WTC11 (cell line): Measurements from ENCODE around the gene LAMA2.

Experiments used
- CTCF ChIP-seq: fragments of 200-600 bp; IDR thresholded peaks from 2 replicates; pipeline ENCODE4 v1.8.0; 2022; ENCODE audit warnings: antibody characterized with exemption
- GABPB1 ChIP-seq: sonication (generic); formaldehyde crosslinking; IDR thresholded peaks from 2 replicates; pipeline ENCODE4 v1.8.1; 2023; ENCODE audit warnings: mild to moderate bottlenecking, missing genetic modification reagents
- MXD4 ChIP-seq: fragments of 250-450 bp; sonication (Bioruptor Pico); IDR thresholded peaks from 2 replicates; pipeline ENCODE4 v1.8.0; 2021; ENCODE audit warnings: mild to moderate bottlenecking, moderate library complexity, borderline replicate concordance
- ZNF512 ChIP-seq: sonication (generic); formaldehyde crosslinking; IDR thresholded peaks from 2 replicates; pipeline ENCODE4 v1.8.1; 2022; ENCODE audit warnings: missing genetic modification reagents, borderline replicate concordance

- TF ChIP-seq ZNF512 (CRISPR knock-in tag) (no peak), CTCF (no peak), MXD4 (CRISPR knock-in tag) (no peak), GABPB1 (no peak)
Observed at GRCh38 chr6:129130959-129131681, 248.2 kb downstream of the LAMA2 start.
